Astrocyte of the spinal cord (primary cell): ENCODE measurements around the gene CHCHD3.

Experiments
- DNase-seq: peaks from one replicate; pipeline ENCODE4 v3.0.0; 2011; ENCODE audit warnings: low read depth, low spot score
- H3K4me3 ChIP-seq: 2 replicates; pipeline ENCODE4 v1.5.1; 2011; ENCODE audit warnings: low read depth, mild to moderate bottlenecking, low read length, moderate library complexity
- CTCF ChIP-seq: IDR thresholded peaks from 2 replicates; pipeline ENCODE4 v1.5.1; 2012; ENCODE audit warnings: low read depth, mild to moderate bottlenecking, low read length, inconsistent platforms
- in situ Hi-C: cut with HindIII; loops from 2 replicates; pipeline ENCODE4 v1.10.0; 2017; ENCODE audit warnings: low sequenced_read_pairs

Gene CHCHD3

GRCh38 chr7:132964876-132965275 lies 117.0 kb downstream of the CHCHD3 start:
- H3K4me3 ChIP-seq = no peak overlapping the region
- no peak for DNase-seq
- in situ Hi-C loops = no loop called here
- no peak for TF ChIP-seq CTCF

DNA sequence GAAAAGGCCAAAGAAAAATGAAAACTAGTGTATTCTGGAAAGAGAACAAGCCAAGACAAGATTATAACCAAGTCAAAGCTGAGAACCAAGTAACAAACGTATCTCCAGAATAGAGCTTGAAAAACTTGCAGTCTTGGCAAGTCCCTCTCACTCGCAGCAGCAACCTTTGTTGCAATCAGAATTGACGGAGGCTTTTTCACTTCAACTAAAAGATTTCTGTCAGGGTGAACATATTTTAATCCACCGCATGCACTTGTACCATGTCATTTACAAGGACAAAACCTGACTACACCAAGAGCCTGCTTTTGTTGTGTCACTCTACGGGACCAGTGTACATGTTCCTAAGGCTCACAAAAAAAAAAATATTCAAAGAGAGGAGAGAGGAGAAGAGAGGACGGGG lies 122.0 kb downstream of the CHCHD3 start:
- no peak for DNase-seq
- in situ Hi-C loops = no loop called here
- TF ChIP-seq CTCF = no peak
- H3K4me3 ChIP-seq = no peak overlapping the region

DNA sequence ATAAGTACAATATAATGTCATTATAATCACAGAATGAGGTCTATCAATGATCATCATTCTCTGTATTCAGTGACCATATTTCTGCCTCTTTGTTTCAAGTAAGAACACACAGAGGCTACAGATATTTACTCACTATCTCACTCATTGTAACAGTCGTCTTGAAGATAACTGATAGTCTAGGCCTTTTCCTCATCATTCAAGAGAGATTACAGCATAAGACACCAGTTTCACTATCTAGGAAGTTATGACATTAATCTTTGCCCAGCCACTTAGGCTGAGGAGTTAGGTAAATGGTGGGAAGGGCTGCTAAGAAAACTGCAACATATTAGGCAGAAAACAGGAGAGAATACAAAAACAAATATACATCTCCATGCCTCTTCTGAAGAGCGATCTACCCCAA lies 125.3 kb downstream of the CHCHD3 start:
- TF ChIP-seq CTCF = no peak
- DNase-seq = no peak
- no peak overlapping the region for H3K4me3 ChIP-seq
- in situ Hi-C loops = no loop called here

GRCh38 chr7:132953468-132953867 lies 128.4 kb downstream of the CHCHD3 start:
- no peak overlapping the region for H3K4me3 ChIP-seq
- DNase-seq = no peak
- in situ Hi-C loops = no loop called here
- TF ChIP-seq CTCF = no peak

DNA sequence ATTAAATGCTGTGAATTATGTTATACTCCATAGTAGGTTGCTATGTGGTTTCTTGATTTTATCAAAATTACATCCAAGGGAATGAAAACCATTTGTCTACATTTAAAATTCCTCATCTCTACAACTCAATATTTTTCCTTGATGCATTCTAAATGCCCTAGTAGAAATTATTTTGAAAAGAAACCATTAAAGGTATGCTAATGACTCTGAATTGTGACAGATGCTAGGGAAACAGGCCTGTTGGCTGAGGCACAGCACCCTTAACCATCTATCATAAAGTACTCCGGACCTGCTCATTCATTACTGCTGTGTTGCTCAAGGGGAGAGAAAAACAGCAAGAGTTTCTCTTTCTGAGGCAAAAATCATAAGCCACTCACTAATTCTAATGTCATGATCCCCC lies 131.2 kb downstream of the CHCHD3 start:
- no peak for DNase-seq
- in situ Hi-C loops = no loop called here
- TF ChIP-seq CTCF = no peak
- no peak overlapping the region for H3K4me3 ChIP-seq

- TF ChIP-seq CTCF = no peak
- no peak overlapping the region for H3K4me3 ChIP-seq
- in situ Hi-C loops = no loop called here
- no peak for DNase-seq
These were observed 134.9 kb downstream of the CHCHD3 start for GRCh38 chr7:132947011-132947410.

GRCh38 chr7:132944774-132945173 lies 137.1 kb downstream of the CHCHD3 start:
- no peak for DNase-seq
- no peak for TF ChIP-seq CTCF
- no peak overlapping the region for H3K4me3 ChIP-seq
- in situ Hi-C loops = no loop called here
